IMR-90 (cell line): ENCODE measurements around the gene PPP6R3. TPM values are rescaled to one million over a fixed set of nuclear protein-coding genes. Genes with fewer than 3 reads are reported as not detected.

Experiments
- ATAC-seq: fragments of 200-7000 bp; cut with Tn5 transposase; 2 replicates; pipeline ENCODE4 v1.9.1; 2020; ENCODE audit warnings: low read depth, mild to moderate bottlenecking, moderate library complexity
- BruUV-seq: library from RNA; stranded (reverse); fragments of 400-500 nt; replicated peaks from 2 replicates; lab custom pipeline; 2021; lab: Mats Ljungman, UMichigan
- CTCF ChIA-PET: fragments of 300-600 bp; formaldehyde crosslinking; extraction: SDS; loops from one replicate; lab custom pipeline; 2021; ENCODE audit warnings: antibody characterized with exemption; lab: Yijun Ruan, JAX
- POLR2A ChIA-PET: fragments of 300-600 bp; sonication (Branson Sonifier 250); formaldehyde crosslinking; loops from one replicate; lab custom pipeline; 2022; ENCODE audit warnings: antibody characterized with exemption; ENCODE audit not compliant: unreplicated experiment; lab: Charles Lee
- DNase-seq: peaks from one replicate; pipeline ENCODE4 v3.0.0; 2013
- H2AFZ ChIP-seq: replicated peaks from 2 replicates; pipeline ENCODE3; 2013; ENCODE audit warnings: low read length, mild to moderate bottlenecking; ENCODE audit not compliant: poor library complexity
- H2AK5ac ChIP-seq: 2 replicates; pipeline ENCODE4 v1.6.1; 2013; ENCODE audit warnings: low read depth, low read length, inconsistent platforms
- H2AK9ac ChIP-seq: replicated peaks from 2 replicates; pipeline ENCODE3; 2013; ENCODE audit warnings: mild to moderate bottlenecking, low read depth, low read length, moderate library complexity; ENCODE audit not compliant: poor library complexity
- H2BK120ac ChIP-seq: 2 replicates; pipeline ENCODE4 v1.6.1; 2013; ENCODE audit warnings: low read depth, low read length, inconsistent platforms
- H2BK15ac ChIP-seq: 3 replicates; pipeline ENCODE4 v1.6.1; 2013; ENCODE audit warnings: low read depth, low read length, inconsistent platforms
- H2BK20ac ChIP-seq: 2 replicates; pipeline ENCODE4 v1.6.1; 2013; ENCODE audit warnings: low read depth, mild to moderate bottlenecking, inconsistent platforms, low read length, moderate library complexity
- H2BK5ac ChIP-seq: 2 replicates; pipeline ENCODE4 v1.6.1; 2013; ENCODE audit warnings: mild to moderate bottlenecking, low read depth, low read length, inconsistent platforms; ENCODE audit not compliant: poor library complexity, severe bottlenecking
- H3K14ac ChIP-seq: replicated peaks from 2 replicates; pipeline ENCODE4 v1.6.1; 2013; ENCODE audit warnings: low read depth, low read length, inconsistent platforms
- H3K18ac ChIP-seq: 2 replicates; pipeline ENCODE4 v1.6.1; 2013; ENCODE audit warnings: low read depth, low read length, control low read depth
- H3K23ac ChIP-seq: 2 replicates; pipeline ENCODE4 v1.6.1; 2013; ENCODE audit warnings: low read depth, low read length, inconsistent platforms
- H3K27ac ChIP-seq: 2 replicates; pipeline ENCODE4 v1.5.1; 2013; ENCODE audit warnings: mild to moderate bottlenecking, control low read depth, low read length; ENCODE audit not compliant: insufficient read depth
- H3K27me3 ChIP-seq: 2 replicates; pipeline ENCODE4 v1.6.1; 2013; ENCODE audit warnings: low read length; ENCODE audit not compliant: control insufficient read depth, insufficient read depth
- H3K36me3 ChIP-seq: 2 replicates; pipeline ENCODE4 v1.6.1; 2013; ENCODE audit warnings: low read length, mixed read lengths; ENCODE audit not compliant: control insufficient read depth, insufficient read depth
- H3K4ac ChIP-seq: 2 replicates; pipeline ENCODE4 v1.6.1; 2013; ENCODE audit warnings: low read depth, low read length, inconsistent platforms
- H3K4me1 ChIP-seq: 2 replicates; pipeline ENCODE4 v1.6.1; 2013; ENCODE audit warnings: low read length, mixed read lengths; ENCODE audit not compliant: control insufficient read depth, insufficient read depth
- H3K4me2 ChIP-seq: 2 replicates; pipeline ENCODE4 v1.6.1; 2013; ENCODE audit warnings: low read depth, mild to moderate bottlenecking, control low read depth, low read length, moderate library complexity
- H3K4me3 ChIP-seq: 2 replicates; pipeline ENCODE4 v1.5.1; 2013; ENCODE audit warnings: low read depth, mild to moderate bottlenecking, control low read depth, low read length, moderate library complexity; ENCODE audit not compliant: insufficient read depth
- H3K56ac ChIP-seq: 2 replicates; pipeline ENCODE4 v1.6.1; 2013; ENCODE audit warnings: low read length, inconsistent platforms; ENCODE audit not compliant: insufficient read depth; ENCODE audit errors: extremely low read depth
- H3K79me1 ChIP-seq, 2 experiments: 2 replicates each; pipeline ENCODE4 v1.6.1; 2013; ENCODE audit warnings: low read length in 2 of 2, inconsistent platforms in 1 of 2, low read depth in 1 of 2
- H3K9ac ChIP-seq: 2 replicates; pipeline ENCODE4 v1.6.1; 2013; ENCODE audit warnings: low read depth, low read length, control low read depth
- H3K9me1 ChIP-seq: 2 replicates; pipeline ENCODE4 v1.6.1; 2013; ENCODE audit warnings: low read length, inconsistent platforms; ENCODE audit not compliant: insufficient read depth
- H3K9me3 ChIP-seq: 2 replicates; pipeline ENCODE4 v1.6.1; 2013; ENCODE audit warnings: low read length; ENCODE audit not compliant: control insufficient read depth, insufficient read depth
- H4K20me1 ChIP-seq: 2 replicates; pipeline ENCODE4 v1.6.1; 2013; ENCODE audit warnings: low read length, inconsistent platforms; ENCODE audit not compliant: insufficient read depth
- H4K5ac ChIP-seq: 2 replicates; pipeline ENCODE4 v1.6.1; 2013; ENCODE audit warnings: mild to moderate bottlenecking, low read depth, low read length, control low read depth
- H4K8ac ChIP-seq, 2 experiments: 2 replicates each; pipeline ENCODE4 v1.6.1; 2013; ENCODE audit warnings: low read depth in 2 of 2, low read length in 2 of 2, control low read depth in 1 of 2, inconsistent platforms in 1 of 2
- H4K91ac ChIP-seq: 2 replicates; pipeline ENCODE4 v1.6.1; 2013; ENCODE audit warnings: low read depth, low read length, inconsistent platforms; ENCODE audit not compliant: insufficient read depth
- BHLHE40 ChIP-seq: fragments of 150-350 bp; IDR thresholded peaks from 2 replicates; pipeline ENCODE4 v1.6.1; 2016; ENCODE audit warnings: mild to moderate bottlenecking, low read depth, low read length
- CEBPB ChIP-seq: IDR thresholded peaks from 2 replicates; pipeline ENCODE4 v1.6.1; 2012; ENCODE audit warnings: low read depth, low read length, improper control_type of control experiment
- CHD1 ChIP-seq: IDR thresholded peaks from 2 replicates; pipeline ENCODE4 v1.6.1; 2012; ENCODE audit warnings: low read depth, low read length, improper control_type of control experiment
- CTCF ChIP-seq: conservative IDR thresholded peaks from 2 replicates; pipeline ENCODE4 v1.5.1; 2012; ENCODE audit warnings: mild to moderate bottlenecking, low read depth, low read length, improper control_type of control experiment
- ELK1 ChIP-seq: fragments of 150-350 bp; IDR thresholded peaks from 2 replicates; pipeline ENCODE4 v1.6.1; 2016; ENCODE audit warnings: low read depth, mild to moderate bottlenecking, low read length, moderate library complexity, borderline replicate concordance
- FOS ChIP-seq: fragments of 150-350 bp; IDR thresholded peaks from 2 replicates; pipeline ENCODE4 v1.6.1; 2016; ENCODE audit warnings: low read depth, low read length
- MAFK ChIP-seq: IDR thresholded peaks from 2 replicates; pipeline ENCODE4 v1.6.1; 2012; ENCODE audit warnings: low read depth, low read length, improper control_type of control experiment
- MAZ ChIP-seq: IDR thresholded peaks from 2 replicates; pipeline ENCODE4 v1.6.1; 2012; ENCODE audit warnings: low read depth, mild to moderate bottlenecking, low read length, improper control_type of control experiment, moderate library complexity, borderline replicate concordance
- MXI1 ChIP-seq: IDR thresholded peaks from 2 replicates; pipeline ENCODE4 v1.6.1; 2012; ENCODE audit warnings: low read depth, mild to moderate bottlenecking, low read length, moderate library complexity, borderline replicate concordance
- NFE2L2 ChIP-seq: fragments of 150-350 bp; IDR thresholded peaks from 2 replicates; pipeline ENCODE4 v1.6.1; 2016; ENCODE audit warnings: low read depth, mild to moderate bottlenecking, low read length
- POLR2A ChIP-seq: IDR thresholded peaks from 2 replicates; pipeline ENCODE4 v1.6.1; 2012; ENCODE audit warnings: mild to moderate bottlenecking, low read depth, low read length
- RAD21 ChIP-seq: IDR thresholded peaks from 2 replicates; pipeline ENCODE4 v1.6.1; 2012; ENCODE audit warnings: low read length, improper control_type of control experiment
- RCOR1 ChIP-seq: IDR thresholded peaks from 2 replicates; pipeline ENCODE4 v1.6.1; 2012; ENCODE audit warnings: mild to moderate bottlenecking, low read length, improper control_type of control experiment; ENCODE audit not compliant: insufficient replicate concordance
- RFX5 ChIP-seq: IDR thresholded peaks from 2 replicates; pipeline ENCODE4 v1.8.0; 2012; ENCODE audit warnings: low read depth, mild to moderate bottlenecking, low read length, moderate library complexity
- SMC3 ChIP-seq: fragments of 150-350 bp; IDR thresholded peaks from 2 replicates; pipeline ENCODE4 v1.6.1; 2016; ENCODE audit warnings: low read depth, mild to moderate bottlenecking, antibody characterized with exemption, low read length, moderate library complexity
- USF2 ChIP-seq: fragments of 150-350 bp; IDR thresholded peaks from 2 replicates; pipeline ENCODE4 v1.6.1; 2017; ENCODE audit warnings: mild to moderate bottlenecking, antibody characterized with exemption, low read length, low read depth
- WGBS, 2 experiments: methylation state at CpG; one replicate each; pipeline versions ENCODE4 v1.1.5 to v1.1.7; 2013; ENCODE audit warnings: missing lambda C conversion rate in 2 of 2; ENCODE audit not compliant: insufficient read length in 1 of 2; ENCODE audit errors: extremely low coverage in 2 of 2; 5-methylcytosine and 5-hydroxymethylcytosine counted together
- dilution Hi-C: fragments of 300-500 bp; cut with HindIII; formaldehyde crosslinking; loops from one replicate; pipeline ENCODE4 v1.14.3; 2018; ENCODE audit warnings: low sequenced_read_pairs; ENCODE audit not compliant: unreplicated experiment
- in situ Hi-C: fragments of 300-500 bp; cut with MboI; formaldehyde crosslinking; loops from 3 replicates; pipeline ENCODE4 v1.14.3; 2019; ENCODE audit warnings: low sequenced_read_pairs, inconsistent platforms, mixed read lengths
- intact Hi-C: fragments of 100-400 bp; cut with micrococcal nuclease; formaldehyde crosslinking; loops from 2 replicates; pipeline ENCODE4 v1.10.0; 2022
- polyA plus RNA-seq, 3 experiments: library from polyadenylated mRNA; depleted of rRNA; stranded (reverse); fragments of >200 nt; gene quantifications; 2 replicates each; pipeline ENCODE4 v1.2.3, GENCODE V29; 2012; ENCODE audit warnings: low replicate concordance in 1 of 3
- total RNA-seq: library from RNA; depleted of rRNA; stranded (reverse); fragments of >200 nt; gene quantifications from 2 replicates; pipeline ENCODE4 v1.2.3, GENCODE V29; 2012

The PPP6R3 gene
- total and polyA plus RNA-seq, 2 of the 4 experiments (the other 2 are of a cell fraction) = 29.0 to 123 TPM

- peaks cover 12% of the 10 kb centered on the region; the same call in 1 of the 2 replicates for H4K20me1 ChIP-seq
- H4K8ac ChIP-seq = no peak overlapping the region
- no peak overlapping the region for H4K91ac ChIP-seq
- H3K18ac ChIP-seq = no peak overlapping the region
- no peak overlapping the region for H3K4me3 ChIP-seq
- H3K79me1 ChIP-seq = peaks cover 0 to 5% of the 10 kb centered on the region in 2 experiments; a peak in 1 of 4 replicates
- no peak overlapping the region for H3K4me2 ChIP-seq
- POLR2A ChIA-PET = no interaction called here
- no peak overlapping the region for H3K56ac ChIP-seq
- no peak overlapping the region for H3K9ac ChIP-seq
- no peaks in the 10 kb centered on the region for H3K4me1 ChIP-seq
- H2BK120ac ChIP-seq = no peak overlapping the region
- BruUV-seq = no TSS peak
- no peak overlapping the region for H2BK15ac ChIP-seq
- H3K27ac ChIP-seq = no peak overlapping the region
- no peak overlapping the region for H3K14ac ChIP-seq
- intact Hi-C loops = no loop called here
- no peak overlapping the region for H2BK5ac ChIP-seq
- H3K4ac ChIP-seq = no peak overlapping the region
- no peak overlapping the region for H3K23ac ChIP-seq
- peaks cover 3% of the 10 kb centered on the region; the same call in 1 of the 2 replicates for H3K9me3 ChIP-seq
- H4K5ac ChIP-seq = no peak overlapping the region
- no peak overlapping the region for H2AK9ac ChIP-seq
- no peaks in the 10 kb centered on the region for H3K27me3 ChIP-seq
- no peak overlapping the region for H2AK5ac ChIP-seq
- H3K36me3 ChIP-seq = peaks cover 48% of the 10 kb centered on the region
- peaks cover 2% of the 10 kb centered on the region; the same call in 1 of the 2 replicates for H3K9me1 ChIP-seq
- CTCF ChIA-PET = interaction anchor here (0.6 kb wide), 1 partner anchor 363 kb away, joined by 3 read pairs; no protein-coding TSS in a partner anchor
- ATAC-seq = no peak
- H2AFZ ChIP-seq = no peak overlapping the region
- in situ Hi-C loops = no loop called here
- H2BK20ac ChIP-seq = no peak overlapping the region
- TF ChIP-seq CEBPB (no peak), MXI1 (no peak), RCOR1 (no peak), FOS (no peak), RAD21 (no peak), MAZ (no peak), CHD1 (no peak), CTCF (no peak), BHLHE40 (no peak), POLR2A (no peak), NFE2L2 (no peak), MAFK (no peak), ELK1 (no peak), SMC3 (no peak), USF2 (no peak), RFX5 (no peak)
- WGBS, 2 experiments = 100% methylated on average over 3 of the region's 21 CpGs; no CpG with 5 or more reads in 1 of the 2 experiments
- no peak for DNase-seq
- dilution Hi-C loops = no loop called here
These were observed 37.1 kb upstream of the PPP6R3 start for GRCh38 chr11:68423481-68423880.
